DMS79 treated with DMSO at 0.1 percent for 48 hours (cell line): ENCODE data around the gene HERPUD2.
"Not testable (repeated sequence)": the region's sequence is repeated elsewhere in the genome, so short reads cannot be mapped to it uniquely, and the experiment has no call there.

Experiments
- DNase-seq: peaks from one replicate; lab custom pipeline; 2025; lab: John Stamatoyannopoulos, UW

Gene HERPUD2

GRCh38 chr7:35605760-35606159 is 89.2 kb downstream of the HERPUD2 start:
- DNase-seq, result no peak

- no peak for DNase-seq
Observed at GRCh38 chr7:35604595-35604994, 90.3 kb downstream of the HERPUD2 start.

DNA sequence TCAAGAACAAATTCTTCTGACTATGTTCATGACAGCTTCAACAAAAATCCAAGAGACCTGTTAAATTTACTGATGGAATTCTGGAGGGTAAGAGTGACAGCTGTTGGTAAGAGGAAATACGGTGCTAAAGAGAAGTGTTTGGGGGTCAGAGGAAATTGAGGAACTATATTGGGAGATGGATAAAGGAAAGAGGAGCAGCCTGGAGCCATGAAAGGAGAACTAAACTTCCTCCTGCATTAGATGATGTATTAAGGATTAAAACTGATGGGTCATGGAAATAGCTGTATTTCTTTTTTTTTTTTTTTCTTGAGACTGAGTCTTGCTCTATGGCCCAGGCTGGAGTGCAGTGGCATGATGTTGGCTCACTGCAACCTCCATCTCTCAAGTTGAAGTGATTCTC is 95.3 kb downstream of the HERPUD2 start:
- no peak for DNase-seq

DNA sequence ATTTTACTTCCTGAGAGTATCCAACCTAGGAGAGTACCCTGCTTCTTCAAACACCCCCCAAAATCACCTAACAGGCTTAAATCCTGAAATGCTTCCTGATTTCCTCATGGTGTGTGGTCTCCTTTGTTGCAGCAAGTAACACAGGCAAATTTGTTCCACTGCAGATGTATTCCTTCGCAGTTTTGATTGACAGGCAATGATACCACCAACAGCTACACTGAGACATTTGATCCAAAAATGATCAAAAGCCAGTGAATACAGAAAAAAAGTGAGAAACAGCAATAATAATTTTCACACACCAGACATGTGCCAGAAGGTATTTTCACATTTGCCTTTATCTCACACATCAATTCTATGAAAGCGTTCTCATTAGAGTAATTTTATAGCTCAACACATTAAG is 95.9 kb downstream of the HERPUD2 start:
- no peak for DNase-seq

GRCh38 chr7:35596061-35596460 is 98.9 kb downstream of the HERPUD2 start:
- DNase-seq, result no peak

- no peak for DNase-seq
Observed at GRCh38 chr7:35593899-35594298, 101.0 kb downstream of the HERPUD2 start.

DNA sequence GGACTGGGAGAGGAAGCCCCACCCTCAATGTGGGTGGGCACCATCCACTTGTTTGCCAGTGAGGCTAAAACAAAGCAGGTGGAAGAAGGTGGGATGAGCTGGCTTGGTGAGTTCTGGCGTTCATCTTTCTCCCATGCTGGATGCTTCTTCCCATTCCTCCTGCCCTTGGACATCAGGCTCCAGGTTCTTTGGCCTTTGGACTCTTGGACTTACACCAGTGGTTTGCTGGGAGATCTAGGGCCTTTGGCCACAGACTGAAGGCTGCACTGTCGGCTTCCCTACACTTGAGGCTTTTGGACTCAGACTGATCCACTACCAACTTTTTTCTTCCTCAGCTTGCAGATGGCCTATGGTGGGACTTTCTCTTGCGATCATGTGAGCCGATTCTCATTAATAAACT is 106.3 kb downstream of the HERPUD2 start:
- no peak for DNase-seq

- peak; percentile 4 for DNase-seq
Observed at GRCh38 chr7:35584990-35585389, 109.9 kb downstream of the HERPUD2 start.

DNA sequence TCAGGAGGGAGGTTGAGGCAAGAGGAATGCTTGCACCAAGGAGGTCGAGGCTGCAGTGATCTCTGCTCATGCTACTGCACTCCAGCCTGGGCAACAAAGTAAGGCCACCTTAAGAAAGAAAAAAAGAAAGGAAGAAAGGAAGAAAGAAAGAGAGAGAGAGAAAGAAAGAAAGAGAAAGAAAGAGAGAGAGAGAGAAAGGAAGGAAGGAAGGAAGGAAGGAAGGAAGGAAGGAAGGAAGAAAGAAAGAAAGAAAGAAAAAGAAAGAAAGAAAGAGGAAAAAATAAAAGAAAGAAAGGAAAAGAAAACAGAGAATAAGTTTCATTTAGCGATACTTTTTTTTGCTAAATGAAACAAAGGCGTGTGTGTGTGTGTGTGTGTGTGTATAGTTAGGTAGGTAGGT is 110.4 kb downstream of the HERPUD2 start:
- not testable (repeated sequence) for DNase-seq
